Motor neuron (in vitro differentiated cells): Measurements from ENCODE around the gene TLR6. TPM values are rescaled to one million over a fixed set of nuclear protein-coding genes. Genes with fewer than 3 reads are reported as not detected.

Source experiments
- ATAC-seq, 8 experiments: fragments of 200-7000 bp; cut with Tn5 transposase; replicated peaks in 6 of 8; 2 replicates each; pipeline ENCODE4 v1.8.0; 2021; ENCODE audit warnings: mild to moderate bottlenecking in 8 of 8, moderate library complexity in 8 of 8
- H3K27ac ChIP-seq, 2 donors: fragments of 250-450 bp; sonication (Bioruptor Pico); 2 replicates each; pipeline ENCODE4 v1.9.0; 2021; ENCODE audit warnings: antibody characterized with exemption in 2 of 2, mild to moderate bottlenecking in 2 of 2, moderate library complexity in 1 of 2
- H3K4me1 ChIP-seq, 2 donors: fragments of 250-450 bp; sonication (Bioruptor Pico); replicated peaks in 1 of 2; 2 replicates each; pipeline ENCODE4 v1.6.1; 2021; ENCODE audit warnings: antibody characterized with exemption in 2 of 2, mild to moderate bottlenecking in 2 of 2, moderate library complexity in 1 of 2
- H3K4me3 ChIP-seq, 5 donors: fragments of 250-450 bp; sonication (Bioruptor Pico); 2 replicates each; pipeline ENCODE4 v1.9.0; 2021; ENCODE audit warnings: antibody characterized with exemption in 5 of 5, mild to moderate bottlenecking in 5 of 5, moderate library complexity in 4 of 5
- WGBS, 10 experiments: fragments of 450-650 bp; shearing (Covaris generic); methylation state at CpG; one replicate each; pipeline ENCODE4 v1.0.0; 2022; 5-methylcytosine and 5-hydroxymethylcytosine counted together
- in situ Hi-C, 9 experiments: fragments of 400-800 bp; cut with MboI; loops; one replicate each; pipeline ENCODE4 v1.15.0; 2021; ENCODE audit warnings: low sequenced_read_pairs in 9 of 9, low pct_unique_long_range_greater_than_20kb in 2 of 9; ENCODE audit not compliant: unreplicated experiment in 9 of 9
- total RNA-seq, 8 experiments: library from RNA; unstranded; fragments of 300-600 nt; gene quantifications; 2 replicates each; pipeline versions ENCODE4 v1.2.3 to v1.2.4, GENCODE V29; 2022

The TLR6 gene, protein sequence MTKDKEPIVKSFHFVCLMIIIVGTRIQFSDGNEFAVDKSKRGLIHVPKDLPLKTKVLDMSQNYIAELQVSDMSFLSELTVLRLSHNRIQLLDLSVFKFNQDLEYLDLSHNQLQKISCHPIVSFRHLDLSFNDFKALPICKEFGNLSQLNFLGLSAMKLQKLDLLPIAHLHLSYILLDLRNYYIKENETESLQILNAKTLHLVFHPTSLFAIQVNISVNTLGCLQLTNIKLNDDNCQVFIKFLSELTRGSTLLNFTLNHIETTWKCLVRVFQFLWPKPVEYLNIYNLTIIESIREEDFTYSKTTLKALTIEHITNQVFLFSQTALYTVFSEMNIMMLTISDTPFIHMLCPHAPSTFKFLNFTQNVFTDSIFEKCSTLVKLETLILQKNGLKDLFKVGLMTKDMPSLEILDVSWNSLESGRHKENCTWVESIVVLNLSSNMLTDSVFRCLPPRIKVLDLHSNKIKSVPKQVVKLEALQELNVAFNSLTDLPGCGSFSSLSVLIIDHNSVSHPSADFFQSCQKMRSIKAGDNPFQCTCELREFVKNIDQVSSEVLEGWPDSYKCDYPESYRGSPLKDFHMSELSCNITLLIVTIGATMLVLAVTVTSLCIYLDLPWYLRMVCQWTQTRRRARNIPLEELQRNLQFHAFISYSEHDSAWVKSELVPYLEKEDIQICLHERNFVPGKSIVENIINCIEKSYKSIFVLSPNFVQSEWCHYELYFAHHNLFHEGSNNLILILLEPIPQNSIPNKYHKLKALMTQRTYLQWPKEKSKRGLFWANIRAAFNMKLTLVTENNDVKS
- total RNA-seq: 1 to 10 TPM in 1 of 8 experiments, under 1 TPM in 7; 0.09 to 2.7 (median 0.27) TPM

DNA sequence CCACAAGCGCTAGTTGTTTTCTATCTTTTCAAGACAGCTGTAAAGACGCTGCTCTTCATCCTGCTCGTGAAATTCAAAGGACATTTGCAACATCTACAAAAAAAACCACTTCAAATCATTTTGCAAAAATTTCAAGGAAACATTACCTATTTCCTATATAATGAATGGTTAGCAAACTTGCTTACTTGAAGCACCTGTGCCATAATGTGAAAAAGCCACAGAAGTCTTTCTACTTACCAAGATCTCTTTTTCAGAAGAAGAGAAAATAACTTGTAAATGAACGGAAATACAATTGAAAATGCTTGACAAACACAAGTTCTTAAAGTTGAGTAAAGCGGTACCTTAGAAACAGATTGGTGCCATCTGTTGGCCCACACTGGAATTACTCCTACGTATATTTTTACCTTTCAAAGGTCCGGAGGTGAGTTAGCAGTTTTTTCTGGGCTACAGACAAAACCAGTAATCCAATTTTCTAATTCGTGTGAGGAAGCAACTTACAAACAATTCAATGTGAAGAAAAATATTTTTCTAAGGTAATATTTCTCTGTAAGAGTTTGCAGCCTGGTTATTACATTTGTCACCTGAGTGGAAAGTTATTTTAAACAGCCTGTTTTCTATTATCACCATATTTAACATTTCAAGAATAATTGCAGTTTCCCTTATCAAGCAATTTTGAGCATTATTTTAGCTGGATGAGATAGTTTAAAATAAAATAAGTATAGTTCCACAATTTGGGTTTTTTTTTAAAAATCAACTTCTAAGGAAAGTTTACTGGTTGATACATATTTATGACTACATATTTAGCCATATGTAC is at the start of gene TLR6:
TSS of gene TLR6 (minus strand) at position 294 of the 814 bp plus-strand sequence. CDS start 27,344 bp downstream, outside the sequence.
- 0 to 65% (median 31%) methylated on average over 3 to 8 of the region's 8 CpGs for WGBS, 10 experiments
- H3K4me1 ChIP-seq: no peaks in the 10 kb centered on the region
- peak in 3 of 8 experiments; percentile 7 to 39 (median 12) for ATAC-seq
- in situ Hi-C loops: loop anchor here in 1 of 9 experiments (25.0 kb wide), 1 partner anchor 94 kb away; no protein-coding TSS in a partner anchor
- no peak within 1 kb of the TSS for H3K27ac ChIP-seq
- no peak within 1 kb of the TSS for H3K4me3 ChIP-seq

DNA sequence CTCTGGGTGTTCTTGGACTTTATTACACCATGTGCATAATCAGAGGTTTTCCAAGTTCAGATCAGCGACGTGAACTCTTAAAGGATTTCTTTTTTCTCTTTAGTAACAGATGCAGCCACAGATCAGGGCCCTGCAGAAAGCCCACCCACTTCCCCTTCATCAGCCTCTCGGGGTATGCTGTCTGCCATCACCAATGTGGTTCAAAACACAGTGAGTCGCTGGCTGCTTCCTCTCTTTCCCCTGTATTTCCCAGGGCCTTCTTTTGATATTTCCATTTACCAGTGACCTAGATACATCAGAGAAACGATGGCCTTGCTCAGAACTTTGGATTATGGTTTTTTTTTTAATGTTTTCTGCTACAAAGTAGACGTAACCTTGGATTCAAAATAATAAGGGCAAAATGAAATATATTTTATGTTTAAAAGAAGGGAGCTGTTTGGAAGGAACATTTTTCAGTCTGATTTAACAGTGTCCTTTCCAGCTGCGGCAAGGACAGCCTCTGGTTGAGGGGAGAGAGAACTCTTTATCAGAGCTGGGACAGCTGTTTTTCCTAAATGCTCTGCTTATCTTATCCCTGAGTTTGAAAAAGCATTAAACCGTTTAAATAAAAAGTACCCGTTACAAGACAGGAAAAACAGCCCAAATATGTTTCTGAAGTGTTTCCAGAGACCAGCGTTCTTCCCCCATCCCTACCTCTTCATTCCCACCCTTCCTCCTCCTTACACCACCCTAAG is 49.2 kb upstream of the TLR6 start:
- in situ Hi-C loops: loop anchor here in 5 of 9 experiments (10.0 to 25.0 kb wide), 3 partner anchors 206 to 231 kb away; no protein-coding TSS in a partner anchor
- Histone ChIP-seq H3K4me1 (peaks cover 11 to 27% of the 10 kb centered on the region in 2 donors), H3K27ac (no peak overlapping the region), H3K4me3 (no peak overlapping the region)
- 40 to 100% (median 83%) methylated on average over 1 to 10 of the region's 10 CpGs; no CpG with 5 or more reads in 1 of the 10 experiments for WGBS, 10 experiments
- no peak for ATAC-seq

- WGBS, 10 experiments: 79 to 100% (median 98%) methylated on average over 1 to 3 of the region's 3 CpGs; no CpG with 5 or more reads in 2 of the 10 experiments
- Histone ChIP-seq H3K4me1 (peaks cover 11 to 27% of the 10 kb centered on the region in 2 donors), H3K27ac (no peak overlapping the region), H3K4me3 (no peak overlapping the region)
- in situ Hi-C loops: loop anchor here in 5 of 9 experiments (10.0 to 25.0 kb wide), 3 partner anchors 208 to 233 kb away; no protein-coding TSS in a partner anchor
- no peak for ATAC-seq
These were observed 48.1 kb upstream of the TLR6 start for GRCh38 chr4:38904682-38905081.

- Histone ChIP-seq H3K27ac (no peak overlapping the region), H3K4me3 (no peak overlapping the region), H3K4me1 (peaks cover 11 to 27% of the 10 kb centered on the region in 2 donors)
- WGBS, 10 experiments: 28 to 90% (median 48%) methylated on average over 2 to 10 of the region's 10 CpGs; no CpG with 5 or more reads in 2 of the 10 experiments
- ATAC-seq: peak in 4 of 8 experiments; percentile 28 to 70 (median 48)
- in situ Hi-C loops: loop anchor here in 5 of 9 experiments (10.0 to 25.0 kb wide), 3 partner anchors 208 to 233 kb away; no protein-coding TSS in a partner anchor
These were observed 47.6 kb upstream of the TLR6 start for GRCh38 chr4:38904090-38904666.

GRCh38 chr4:38902695-38903094 is 46.1 kb upstream of the TLR6 start:
- peaks cover 11 to 23% of the 10 kb centered on the region in 2 donors for H3K4me1 ChIP-seq
- ATAC-seq: peak; percentile 46 to 88 (median 70)
- H3K27ac ChIP-seq: no peak overlapping the region
- in situ Hi-C loops: loop anchor here in 5 of 9 experiments (10.0 to 25.0 kb wide), 3 partner anchors 210 to 235 kb away; no protein-coding TSS in a partner anchor
- H3K4me3 ChIP-seq: no peak overlapping the region

DNA sequence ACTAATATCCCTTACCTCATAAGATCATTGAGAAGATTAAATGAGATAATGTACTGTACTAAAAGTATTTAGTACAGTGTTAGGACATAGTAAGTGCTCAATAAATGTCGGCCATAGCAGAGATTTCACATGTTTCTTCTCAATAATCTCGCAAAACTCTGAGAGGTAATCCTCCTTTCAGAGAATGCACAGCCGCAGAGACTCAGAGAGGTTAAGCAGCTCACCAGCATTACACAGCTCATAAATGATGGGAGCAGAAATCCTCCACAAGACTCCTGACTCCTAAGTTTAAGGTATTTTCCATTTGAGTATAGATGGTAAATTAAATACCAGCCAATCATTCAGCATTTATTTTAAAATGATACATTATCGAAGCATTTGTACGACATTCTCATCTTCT is 45.6 kb upstream of the TLR6 start:
- in situ Hi-C loops: loop anchor here in 5 of 9 experiments (10.0 to 25.0 kb wide), 3 partner anchors 210 to 235 kb away; no protein-coding TSS in a partner anchor
- Histone ChIP-seq H3K4me1 (peaks cover 11 to 22% of the 10 kb centered on the region in 2 donors), H3K27ac (no peak overlapping the region), H3K4me3 (no peak overlapping the region)
- WGBS, 10 experiments: 85 to 100% (median 91%) methylated on average over 1 to 5 of the region's 5 CpGs; no CpG with 5 or more reads in 2 of the 10 experiments
- no peak for ATAC-seq

GRCh38 chr4:38898245-38898644 is 41.6 kb upstream of the TLR6 start:
- Histone ChIP-seq H3K4me1 (peaks cover 0 to 4% of the 10 kb centered on the region in 2 donors), H3K4me3 (no peak overlapping the region), H3K27ac (no peak overlapping the region)
- no peak for ATAC-seq
- in situ Hi-C loops: loop anchor here in 1 of 9 experiments (25.0 kb wide), 1 partner anchor 239 kb away; no protein-coding TSS in a partner anchor
- 63 to 100% (median 93%) methylated on average over 1 to 7 of the region's 7 CpGs for WGBS, 10 experiments

DNA sequence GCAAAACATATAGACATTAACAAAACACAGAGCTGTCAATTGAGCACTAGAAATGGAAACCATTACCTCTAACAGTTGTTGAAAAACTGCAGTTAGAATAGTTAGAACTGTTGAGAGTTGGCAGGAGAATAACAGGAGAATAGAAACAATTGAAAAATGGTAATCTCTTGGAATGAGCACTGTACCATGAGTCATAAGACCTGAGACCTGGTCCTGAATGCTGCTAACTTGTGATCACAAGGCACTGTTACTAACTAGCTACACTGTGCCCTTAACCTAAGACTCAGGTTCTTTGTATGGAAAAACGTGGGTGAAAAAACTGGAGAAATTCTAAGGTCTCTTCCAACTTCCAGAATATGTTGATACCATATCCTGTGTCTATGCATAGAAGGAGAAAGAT is 40.3 kb upstream of the TLR6 start:
- H3K4me1 ChIP-seq: no peaks in the 10 kb centered on the region
- no peak overlapping the region for H3K27ac ChIP-seq
- 38 to 100% (median 71%) methylated on average over 1 of the region's 1 CpG; no CpG with 5 or more reads in 3 of the 10 experiments for WGBS, 10 experiments
- no peak for ATAC-seq
- in situ Hi-C loops: loop anchor here in 1 of 9 experiments (25.0 kb wide), 1 partner anchor 240 kb away; no protein-coding TSS in a partner anchor
- no peak overlapping the region for H3K4me3 ChIP-seq

- WGBS, 10 experiments: 71 to 100% (median 90%) methylated on average over 2 to 7 of the region's 7 CpGs
- peak in 3 of 8 experiments; percentile 39 to 73 (median 43) for ATAC-seq
- Histone ChIP-seq H3K4me1 (no peaks in the 10 kb centered on the region), H3K27ac (no peak overlapping the region), H3K4me3 (no peak overlapping the region)
- in situ Hi-C loops: loop anchor here in 1 of 9 experiments (25.0 kb wide), 1 partner anchor 243 kb away; no protein-coding TSS in a partner anchor
These were observed 37.8 kb upstream of the TLR6 start for GRCh38 chr4:38894322-38894982.

GRCh38 chr4:38891051-38891983 is 34.7 kb upstream of the TLR6 start:
- Histone ChIP-seq H3K4me3 (no peak overlapping the region), H3K27ac (no peak overlapping the region), H3K4me1 (no peaks in the 10 kb centered on the region)
- no peak for ATAC-seq
- WGBS, 10 experiments: 67 to 100% (median 90%) methylated on average over 3 to 10 of the region's 10 CpGs; no CpG with 5 or more reads in 1 of the 10 experiments
- in situ Hi-C loops: loop anchor here in 1 of 9 experiments (25.0 kb wide), 1 partner anchor 246 kb away; no protein-coding TSS in a partner anchor
